HepG2 (cell line): ENCODE results near the gene ATM. TPM values are rescaled to one million over a fixed set of nuclear protein-coding genes. Genes with fewer than 3 reads are reported as not detected.
A peak's percentile ranks its signal among the peaks of the same experiment; 100 is the strongest.

ENCODE experiments used
- ELF1 ChIP-seq: sonication (generic); formaldehyde crosslinking; IDR thresholded peaks from 2 replicates; pipeline ENCODE4 v1.4.0; 2020; ENCODE audit warnings: missing genetic modification reagents
- EP300 ChIP-seq, 3 experiments: sonication (generic) in 1 of 3; formaldehyde crosslinking in 1 of 3; IDR thresholded peaks; 2 replicates each; pipeline versions ENCODE4 v1.5.1 to v1.6.1; 2011 to 2020; ENCODE audit warnings: low read depth in 2 of 3, low read length in 2 of 3, borderline replicate concordance in 1 of 3, improper control_type of control experiment in 1 of 3, mild to moderate bottlenecking in 1 of 3, missing genetic modification reagents in 1 of 3, moderate library complexity in 1 of 3
- ESRRA ChIP-seq: sonication (generic); formaldehyde crosslinking; IDR thresholded peaks from 2 replicates; pipeline ENCODE4 v1.5.1; 2020; ENCODE audit warnings: mild to moderate bottlenecking, low read depth, missing genetic modification reagents
- FOXC1 ChIP-seq: sonication (generic); formaldehyde crosslinking; IDR thresholded peaks from 2 replicates; pipeline ENCODE4 v1.8.0; 2022; ENCODE audit warnings: mild to moderate bottlenecking, missing genetic modification reagents, borderline replicate concordance
- HNRNPLL ChIP-seq: fragments of 200-400 bp; formaldehyde crosslinking; IDR thresholded peaks from 2 replicates; pipeline ENCODE4 v1.6.1; 2017; ENCODE audit warnings: mild to moderate bottlenecking, low read depth, low read length; ENCODE audit not compliant: poor library complexity, severe bottlenecking
- NR3C1 ChIP-seq: sonication (generic); formaldehyde crosslinking; IDR thresholded peaks from 2 replicates; pipeline ENCODE4 v1.4.0; 2020; ENCODE audit warnings: missing genetic modification reagents
- ONECUT2 ChIP-seq: sonication (generic); formaldehyde crosslinking; IDR thresholded peaks from 2 replicates; pipeline ENCODE4 v1.4.0; 2020; ENCODE audit warnings: missing genetic modification reagents
- SCMH1 ChIP-seq: sonication (generic); formaldehyde crosslinking; IDR thresholded peaks from 2 replicates; pipeline ENCODE4 v1.9.0; 2021; ENCODE audit warnings: missing genetic modification reagents, mild to moderate bottlenecking, borderline replicate concordance
- SPEN ChIP-seq: sonication (generic); formaldehyde crosslinking; IDR thresholded peaks from 2 replicates; pipeline ENCODE4 v1.5.1; 2020; ENCODE audit warnings: low read depth, mild to moderate bottlenecking, missing genetic modification reagents
- SRY ChIP-seq: sonication (generic); formaldehyde crosslinking; IDR thresholded peaks from 2 replicates; pipeline ENCODE4 v1.8.0; 2022; ENCODE audit warnings: mild to moderate bottlenecking, missing genetic modification reagents
- TFAP4 ChIP-seq: sonication (generic); IDR thresholded peaks from 2 replicates; pipeline ENCODE4 v1.6.1; 2016; ENCODE audit warnings: low read depth, borderline replicate concordance
- ZNF414 ChIP-seq: sonication (generic); formaldehyde crosslinking; IDR thresholded peaks from 2 replicates; pipeline ENCODE4 v1.5.0; 2020; ENCODE audit warnings: missing genetic modification reagents
- ZNF430 ChIP-seq: sonication (generic); formaldehyde crosslinking; IDR thresholded peaks from 2 replicates; pipeline ENCODE4 v1.9.0; 2021; ENCODE audit warnings: mild to moderate bottlenecking, missing genetic modification reagents
- ZNF576 ChIP-seq: sonication (generic); formaldehyde crosslinking; IDR thresholded peaks from 2 replicates; pipeline ENCODE4 v1.4.0; 2020; ENCODE audit warnings: mild to moderate bottlenecking, missing genetic modification reagents
- ZNF580 ChIP-seq: IDR thresholded peaks from 2 replicates; pipeline ENCODE4 v1.6.1; 2016; ENCODE audit warnings: low read depth, borderline replicate concordance
- ZNF639 ChIP-seq: conservative IDR thresholded peaks from 2 replicates; pipeline ENCODE4 v1.6.1; 2018; ENCODE audit warnings: missing genetic modification reagents
- ZNF777 ChIP-seq: sonication (generic); formaldehyde crosslinking; IDR thresholded peaks from 2 replicates; pipeline ENCODE4 v1.4.0; 2020; ENCODE audit warnings: missing genetic modification reagents
- ZNF839 ChIP-seq: sonication (generic); formaldehyde crosslinking; IDR thresholded peaks from 2 replicates; pipeline ENCODE4 v1.4.0; 2020; ENCODE audit warnings: missing genetic modification reagents, mild to moderate bottlenecking, borderline replicate concordance
- ZNF841 ChIP-seq: sonication (generic); formaldehyde crosslinking; IDR thresholded peaks from 2 replicates; pipeline ENCODE4 v1.8.1; 2023; ENCODE audit warnings: missing genetic modification reagents, borderline replicate concordance
- polyA plus RNA-seq, 8 experiments: library from polyadenylated mRNA; depleted of rRNA in 3 of 8; stranded (reverse) in 7 of 8; unstranded in 1 of 8; fragments of >200 nt; fragmentation: Illumina TruSeq in 4 of 8; extraction: Trizol in 4 of 8; gene quantifications; 2 replicates each; pipeline versions ENCODE4 v1.2.1 to v1.2.3, GENCODE V29; 2011 to 2016; ENCODE audit warnings: low read depth in 4 of 8, missing spikeins in 1 of 8, mixed read lengths in 1 of 8; ENCODE audit not compliant: insufficient read depth in 1 of 8
- total RNA-seq, 5 experiments: library from RNA; depleted of rRNA; stranded (reverse); fragments of >200 nt; fragmentation: Illumina TruSeq; extraction: Trizol; gene quantifications; 2 replicates each; pipeline ENCODE4 v1.2.3, GENCODE V29; 2016; ENCODE audit warnings: low read depth in 1 of 5
- TF ChIP-seq, protein P1 (sequence below): sonication (generic); formaldehyde crosslinking; IDR thresholded peaks from 2 replicates; pipeline ENCODE4 v1.5.0; 2020; ENCODE audit warnings: missing genetic modification reagents
- TF ChIP-seq, protein P2 (sequence below): sonication (generic); formaldehyde crosslinking; IDR thresholded peaks from 2 replicates; pipeline ENCODE4 v1.5.0; 2020; ENCODE audit warnings: mild to moderate bottlenecking, missing genetic modification reagents, borderline replicate concordance

ATM gene
- total and polyA plus RNA-seq, 2 of the 13 experiments (the other 11 are each of a cell fraction or from before 2014, with no cell fraction given), result 40.0 to 71.6 TPM

GRCh38 chr11:108222574-108223347, at the start of gene ATM, which contains the start of gene NPAT (continued):
- TF ChIP-seq TFAP4 (peak; percentile 11; the same call in 1 of the 2 replicates), ZNF430 (peak; percentile 52), EP300 (IDR thresholded peaks at IDR 0.05; ENCODE audit: low read depth in 2 of 2, low read length in 2 of 2) (no peak), EP300 (CRISPR knock-in tag; IDR thresholded peaks at IDR 0.05; ENCODE audit: borderline replicate concordance) (peak; percentile 3; the same call in 1 of the 2 replicates), ZNF414 (CRISPR knock-in tag) (peak; percentile 68; the same call in 1 of the 2 replicates), ELF1 (CRISPR knock-in tag) (peak; percentile 96), SRY (0 out of 2 replicates have a peak, but pooled peaks have one; percentile 39), SPEN (CRISPR knock-in tag) (peak; percentile 55), FOXC1 (peak; percentile 88; the same call in 1 of the 2 replicates), ZNF839 (peak; percentile 54; the same call in 1 of the 2 replicates), ONECUT2 (CRISPR knock-in tag) (no peak), ZNF580 (CRISPR knock-in tag) (peak; percentile 52; the same call in 1 of the 2 replicates), NR3C1 (CRISPR knock-in tag) (no peak), ZNF639 (CRISPR knock-in tag) (0 out of 2 replicates have a peak, but pooled peaks have one; percentile 41), SCMH1 (no peak), ESRRA (CRISPR knock-in tag) (peak; percentile 15; the same call in 1 of the 2 replicates), ZNF777 (CRISPR knock-in tag) (peak; percentile 16; the same call in 1 of the 2 replicates), ZNF576 (no peak), ZNF841 (CRISPR knock-in tag) (no peak), HNRNPLL (peak; percentile 96)
- TF ChIP-seq, protein P1, sequence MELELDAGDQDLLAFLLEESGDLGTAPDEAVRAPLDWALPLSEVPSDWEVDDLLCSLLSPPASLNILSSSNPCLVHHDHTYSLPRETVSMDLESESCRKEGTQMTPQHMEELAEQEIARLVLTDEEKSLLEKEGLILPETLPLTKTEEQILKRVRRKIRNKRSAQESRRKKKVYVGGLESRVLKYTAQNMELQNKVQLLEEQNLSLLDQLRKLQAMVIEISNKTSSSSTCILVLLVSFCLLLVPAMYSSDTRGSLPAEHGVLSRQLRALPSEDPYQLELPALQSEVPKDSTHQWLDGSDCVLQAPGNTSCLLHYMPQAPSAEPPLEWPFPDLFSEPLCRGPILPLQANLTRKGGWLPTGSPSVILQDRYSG (CRISPR knock-in tag), result no peak
- TF ChIP-seq, protein P2, sequence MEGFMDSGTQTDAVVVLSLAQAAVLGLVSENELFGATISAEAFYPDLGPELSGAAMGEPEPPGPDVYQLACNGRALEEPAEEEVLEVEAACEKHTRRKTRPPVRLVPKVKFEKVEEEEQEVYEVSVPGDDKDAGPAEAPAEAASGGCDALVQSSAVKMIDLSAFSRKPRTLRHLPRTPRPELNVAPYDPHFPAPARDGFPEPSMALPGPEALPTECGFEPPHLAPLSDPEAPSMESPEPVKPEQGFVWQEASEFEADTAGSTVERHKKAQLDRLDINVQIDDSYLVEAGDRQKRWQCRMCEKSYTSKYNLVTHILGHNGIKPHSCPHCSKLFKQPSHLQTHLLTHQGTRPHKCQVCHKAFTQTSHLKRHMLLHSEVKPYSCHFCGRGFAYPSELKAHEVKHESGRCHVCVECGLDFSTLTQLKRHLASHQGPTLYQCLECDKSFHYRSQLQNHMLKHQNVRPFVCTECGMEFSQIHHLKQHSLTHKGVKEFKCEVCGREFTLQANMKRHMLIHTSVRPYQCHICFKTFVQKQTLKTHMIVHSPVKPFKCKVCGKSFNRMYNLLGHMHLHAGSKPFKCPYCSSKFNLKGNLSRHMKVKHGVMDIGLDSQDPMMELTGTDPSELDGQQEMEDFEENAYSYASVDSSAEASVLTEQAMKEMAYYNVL (CRISPR knock-in tag), result peak; percentile 66; the same call in 1 of the 2 replicates
